K562 (cell line): Measurements from ENCODE around the gene NME9. TPM values are rescaled to one million over a fixed set of nuclear protein-coding genes. Genes with fewer than 3 reads are reported as not detected.

Experiments used
- ATAC-seq: fragments of 200-7000 bp; cut with Tn5 transposase; 3 replicates; pipeline ENCODE4 v1.9.1; 2020; ENCODE audit warnings: moderate library complexity
- BruUV-seq: library from RNA; stranded (reverse); fragments of 400-500 nt; replicated peaks from 2 replicates; lab custom pipeline; 2021; lab: Mats Ljungman, UMichigan
- CTCF ChIA-PET: fragments of 300-600 bp; formaldehyde crosslinking; extraction: SDS; loops from one replicate; lab custom pipeline; 2021; ENCODE audit warnings: low intra/inter-chr PET ratio; lab: Yijun Ruan, JAX
- POLR2A ChIA-PET: fragments of 300-600, 350-650 bp; sonication (Branson Sonifier 250); formaldehyde crosslinking; extraction: SDS; loops from one replicate; lab custom pipeline; 2021; ENCODE audit warnings: antibody characterized with exemption, inconsistent platforms; lab: Yijun Ruan, JAX
- DNase-seq, 4 experiments: peaks; one replicate each; pipeline versions ENCODE4 v3.0.0 to v3.0.0-alpha.2; 2011 to 2018; ENCODE audit warnings: low spot score in 3 of 4, mixed read lengths in 3 of 4; ENCODE audit errors: extremely low read depth in 1 of 4
- FAIRE-seq: peaks from 2 replicates; lab custom pipeline; 2011; peaks lifted over from hg19 to GRCh38; lab: Jason Lieb, UNC
- H2AFZ ChIP-seq: 2 replicates; pipeline ENCODE4 v1.6.0; 2011; ENCODE audit warnings: low read depth, low read length, control low read depth, inconsistent platforms
- H3K27ac ChIP-seq: fragments of 200-600 bp; 3 replicates; pipeline ENCODE4 v1.8.0; 2011; ENCODE audit warnings: low read depth, mild to moderate bottlenecking, control low read depth, inconsistent platforms, low read length, moderate library complexity, mixed read lengths; ENCODE audit errors: extremely low read depth
- H3K27me3 ChIP-seq, 2 experiments: fragments of 300-600 bp in 1 of 2; 2 replicates in 1 of 2; 3 replicates in 1 of 2; pipeline versions ENCODE4 v1.6.0 to v1.8.0; 2011; ENCODE audit warnings: inconsistent platforms in 2 of 2, low read length in 2 of 2, mild to moderate bottlenecking in 1 of 2, mixed read lengths in 1 of 2, moderate library complexity in 1 of 2; ENCODE audit not compliant: control insufficient read depth in 2 of 2, insufficient read depth in 2 of 2
- H3K36me3 ChIP-seq: fragments of 300-600 bp; 3 replicates; pipeline ENCODE4 v1.8.0; 2011; ENCODE audit warnings: mild to moderate bottlenecking, low read length, inconsistent platforms; ENCODE audit not compliant: control insufficient read depth, insufficient read depth
- H3K4me1 ChIP-seq, 2 experiments: fragments of 200-600 bp in 1 of 2; replicated peaks in 1 of 2; 2 replicates in 1 of 2; 3 replicates in 1 of 2; pipeline versions ENCODE4 v1.5.1 to v1.8.0; 2011; ENCODE audit warnings: inconsistent platforms in 2 of 2, low read length in 2 of 2, mild to moderate bottlenecking in 1 of 2, mixed read lengths in 1 of 2, moderate library complexity in 1 of 2; ENCODE audit not compliant: control insufficient read depth in 2 of 2, insufficient read depth in 2 of 2
- H3K4me2 ChIP-seq: 2 replicates; pipeline ENCODE4 v1.6.1; 2011; ENCODE audit warnings: low read length, control low read depth, inconsistent platforms, mixed read lengths; ENCODE audit not compliant: insufficient read depth
- H3K4me3 ChIP-seq: fragments of 200-600 bp; sonication (generic), shearing (Covaris generic); 2 replicates; pipeline ENCODE4 v1.5.1; 2016; ENCODE audit warnings: control low read depth, inconsistent platforms
- H3K79me2 ChIP-seq: fragments of 200-600 bp; 3 replicates; pipeline ENCODE4 v1.8.0; 2011; ENCODE audit warnings: low read length, inconsistent platforms; ENCODE audit not compliant: control insufficient read depth, insufficient read depth
- H3K9ac ChIP-seq, 2 experiments: 2 replicates each; pipeline versions ENCODE4 v1.6.0 to v1.6.1; 2011; ENCODE audit warnings: low read depth in 2 of 2, low read length in 2 of 2, control low read depth in 1 of 2, inconsistent platforms in 1 of 2, mild to moderate bottlenecking in 1 of 2, mixed read lengths in 1 of 2; ENCODE audit not compliant: insufficient read depth in 1 of 2
- H3K9me1 ChIP-seq: one replicate; pipeline ENCODE4 v1.6.0; 2011; ENCODE audit warnings: inconsistent platforms, mild to moderate bottlenecking, low read length, moderate library complexity; ENCODE audit not compliant: control insufficient read depth, insufficient read depth
- H3K9me3 ChIP-seq: replicated peaks from 2 replicates; pipeline ENCODE4 v1.5.1; 2011; ENCODE audit warnings: low read depth, low read length, inconsistent platforms; ENCODE audit not compliant: control insufficient read depth, insufficient read depth
- H4K20me1 ChIP-seq: replicated peaks from 2 replicates; pipeline ENCODE4 v1.6.1; 2011; ENCODE audit warnings: low read length, inconsistent platforms, mixed read lengths; ENCODE audit not compliant: control insufficient read depth, insufficient read depth
- E2F3 ChIP-seq: fragments of 250-450 bp; sonication (Bioruptor Pico); IDR thresholded peaks from 2 replicates; pipeline ENCODE4 v1.4.0; 2020; ENCODE audit warnings: mild to moderate bottlenecking
- EP400 ChIP-seq: fragments of 450-650 bp; IDR thresholded peaks from 2 replicates; pipeline ENCODE4 v1.6.1; 2017; ENCODE audit warnings: antibody characterized with exemption, mild to moderate bottlenecking, moderate library complexity
- GATAD2A ChIP-seq: fragments of 450-650 bp; IDR thresholded peaks from 2 replicates; pipeline ENCODE4 v1.6.1; 2017
- HLTF ChIP-seq: fragments of 450-650 bp; IDR thresholded peaks from 2 replicates; pipeline ENCODE4 v1.6.1; 2016
- HOXB6 ChIP-seq: fragments of 250-450 bp; sonication (Bioruptor Pico); IDR thresholded peaks from 2 replicates; pipeline ENCODE4 v1.5.1; 2022; ENCODE audit warnings: mild to moderate bottlenecking, borderline replicate concordance
- KLF1 ChIP-seq: fragments of 450-650 bp; IDR thresholded peaks from 2 replicates; pipeline ENCODE4 v1.6.1; 2016; ENCODE audit warnings: missing genetic modification characterization, missing compliant biosample characterization
- SP2 ChIP-seq: IDR thresholded peaks from 2 replicates; pipeline ENCODE4 v1.6.1; 2011; ENCODE audit warnings: mild to moderate bottlenecking, low read depth, low read length, moderate library complexity; ENCODE audit not compliant: poor library complexity, severe bottlenecking; ENCODE audit errors: extremely low read depth
- ZNF707 ChIP-seq: fragments of 250-450 bp; sonication (Bioruptor Pico); conservative IDR thresholded peaks from 2 replicates; pipeline ENCODE4 v1.8.0; 2022; ENCODE audit warnings: inconsistent platforms, mild to moderate bottlenecking, moderate library complexity
- WGBS: fragments of 100-300 bp; shearing (Covaris generic); methylation state at CpG from one replicate; pipeline ENCODE4 v1.1.6; 2016; ENCODE audit warnings: low coverage, mixed read lengths; ENCODE audit not compliant: insufficient coverage; ENCODE audit errors: missing lambda C conversion rate; 5-methylcytosine and 5-hydroxymethylcytosine counted together
- in situ Hi-C: fragments of 300-500 bp; cut with MboI; formaldehyde crosslinking; loops from 4 replicates; pipeline ENCODE4 v1.15.0; 2018; ENCODE audit warnings: inconsistent platforms, mixed read lengths
- intact Hi-C: fragments of 100-400 bp; cut with micrococcal nuclease; formaldehyde crosslinking; loops from 2 replicates; pipeline ENCODE4 v1.14.2; 2022
- polyA plus RNA-seq, 8 experiments: library from polyadenylated mRNA; depleted of rRNA in 4 of 8; stranded (reverse) in 5 of 8; unstranded in 3 of 8; fragments of >200 nt; fragmentation: Nextera tagmentation in 2 of 8; fragmentation: Illumina TruSeq in 1 of 8; extraction: Ambion mirVana in 2 of 8; extraction: Trizol in 1 of 8; gene quantifications; 2 replicates each; pipeline versions ENCODE4 v1.2.1 to v1.2.3, GENCODE V29; 2011 to 2014; ENCODE audit warnings: inconsistent platforms in 1 of 8, missing spikeins in 1 of 8
- total RNA-seq, 7 experiments: library from RNA; depleted of rRNA in 6 of 7; stranded (reverse); fragments of >200 nt in 6 of 7; fragmentation: Illumina TruSeq in 2 of 7; extraction: Trizol in 2 of 7; gene quantifications; 2 replicates each; pipeline versions ENCODE4 v1.2.1 to v1.2.3, GENCODE V29; 2011 to 2021; ENCODE audit warnings: low replicate concordance in 1 of 7
- TF ChIP-seq, protein P1 (sequence below): fragments of 250-450 bp; sonication (Bioruptor Pico); IDR thresholded peaks from 2 replicates; pipeline ENCODE4 v1.8.0; 2021; ENCODE audit warnings: moderate library complexity, mild to moderate bottlenecking, inconsistent platforms
- TF ChIP-seq, protein P2 (sequence below): fragments of 450-650 bp; formaldehyde crosslinking; IDR thresholded peaks from 2 replicates; pipeline ENCODE4 v1.4.0; 2020; ENCODE audit warnings: mild to moderate bottlenecking, moderate library complexity
- TF ChIP-seq, protein P3 (sequence below), 3 experiments: IDR thresholded peaks in 2 of 3; conservative IDR thresholded peaks in 1 of 3; 2 replicates each; pipeline ENCODE4 v1.5.1; 2011 to 2012; ENCODE audit warnings: low read length in 3 of 3, mild to moderate bottlenecking in 3 of 3, control low read depth in 2 of 3, improper control_type of control experiment in 1 of 3, inconsistent platforms in 1 of 3, low read depth in 1 of 3, mixed read lengths in 1 of 3, moderate library complexity in 1 of 3; ENCODE audit not compliant: insufficient read depth in 2 of 3
- TF ChIP-seq, protein P4 (sequence below): fragments of 250-450 bp; sonication (Bioruptor Pico); IDR thresholded peaks from 2 replicates; pipeline ENCODE4 v1.8.0; 2022; ENCODE audit warnings: moderate library complexity, mild to moderate bottlenecking, inconsistent platforms
- TF ChIP-seq, protein P5 (sequence below): fragments of 450-650 bp; formaldehyde crosslinking; IDR thresholded peaks from 2 replicates; pipeline ENCODE4 v1.4.0; 2022; ENCODE audit warnings: missing genetic modification characterization

NME9 gene
- total and polyA plus RNA-seq, 9 of the 15 experiments (the other 6 are each of a cell fraction or from before 2014, with no cell fraction given), result 0.05 to 0.15 (median 0.13) TPM; not detected in 6

DNA sequence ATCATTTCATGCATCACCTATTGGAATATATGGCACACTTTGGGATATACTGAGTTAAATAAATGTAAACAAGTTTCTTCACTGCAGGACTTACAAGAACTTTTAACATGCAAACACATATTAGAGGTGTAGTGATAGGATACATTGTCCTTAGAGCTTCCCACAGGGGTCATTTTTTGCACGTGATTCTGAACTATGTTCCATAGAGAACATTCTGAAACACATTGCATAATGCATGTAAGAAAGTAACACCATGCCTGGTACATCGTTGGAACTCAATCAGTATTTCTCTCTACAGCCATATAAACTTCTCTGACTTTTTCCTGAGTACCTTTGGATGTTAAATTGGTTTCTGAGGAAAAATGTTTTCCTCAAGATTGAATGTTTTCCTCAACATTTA is 47.0 kb upstream of the NME9 start:
- FAIRE-seq (no peak), ATAC-seq (no peak), DNase-seq (no peak)
- BruUV-seq, result no TSS peak
- ChIA-PET CTCF (no interaction called here), POLR2A (no interaction called here)
- no peaks in the 10 kb centered on the region for H3K27me3 ChIP-seq
- H3K9ac ChIP-seq, result no peak overlapping the region
- 13% methylated on average over 2 of the region's 2 CpGs for WGBS
- no peaks in the 10 kb centered on the region; a peak in 1 of 5 replicates for H3K4me1 ChIP-seq
- H2AFZ ChIP-seq, result no peak overlapping the region
- in situ Hi-C loops (no loop called here), intact Hi-C loops (no loop called here)
- no peak overlapping the region for H3K27ac ChIP-seq
- no peak overlapping the region for H3K4me3 ChIP-seq
- H4K20me1 ChIP-seq, result no peaks in the 10 kb centered on the region
- no peaks in the 10 kb centered on the region for H3K36me3 ChIP-seq
- no peaks in the 10 kb centered on the region for H3K79me2 ChIP-seq
- H3K9me3 ChIP-seq, result no peaks in the 10 kb centered on the region
- TF ChIP-seq, protein P1, sequence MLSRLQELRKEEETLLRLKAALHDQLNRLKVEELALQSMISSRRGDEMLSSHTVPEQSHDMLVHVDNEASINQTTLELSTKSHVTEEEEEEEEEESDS (CRISPR knock-in tag), result no peak
- TF ChIP-seq SP2, result no peak
- TF ChIP-seq, protein P2, sequence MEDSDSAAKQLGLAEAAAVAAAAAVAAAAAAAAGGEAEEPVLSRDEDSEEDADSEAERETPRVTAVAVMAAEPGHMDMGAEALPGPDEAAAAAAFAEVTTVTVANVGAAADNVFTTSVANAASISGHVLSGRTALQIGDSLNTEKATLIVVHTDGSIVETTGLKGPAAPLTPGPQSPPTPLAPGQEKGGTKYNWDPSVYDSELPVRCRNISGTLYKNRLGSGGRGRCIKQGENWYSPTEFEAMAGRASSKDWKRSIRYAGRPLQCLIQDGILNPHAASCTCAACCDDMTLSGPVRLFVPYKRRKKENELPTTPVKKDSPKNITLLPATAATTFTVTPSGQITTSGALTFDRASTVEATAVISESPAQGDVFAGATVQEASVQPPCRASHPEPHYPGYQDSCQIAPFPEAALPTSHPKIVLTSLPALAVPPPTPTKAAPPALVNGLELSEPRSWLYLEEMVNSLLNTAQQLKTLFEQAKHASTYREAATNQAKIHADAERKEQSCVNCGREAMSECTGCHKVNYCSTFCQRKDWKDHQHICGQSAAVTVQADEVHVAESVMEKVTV (CRISPR knock-in tag), result no peak
- no peak for TF ChIP-seq GATAD2A
- TF ChIP-seq, protein P3, sequence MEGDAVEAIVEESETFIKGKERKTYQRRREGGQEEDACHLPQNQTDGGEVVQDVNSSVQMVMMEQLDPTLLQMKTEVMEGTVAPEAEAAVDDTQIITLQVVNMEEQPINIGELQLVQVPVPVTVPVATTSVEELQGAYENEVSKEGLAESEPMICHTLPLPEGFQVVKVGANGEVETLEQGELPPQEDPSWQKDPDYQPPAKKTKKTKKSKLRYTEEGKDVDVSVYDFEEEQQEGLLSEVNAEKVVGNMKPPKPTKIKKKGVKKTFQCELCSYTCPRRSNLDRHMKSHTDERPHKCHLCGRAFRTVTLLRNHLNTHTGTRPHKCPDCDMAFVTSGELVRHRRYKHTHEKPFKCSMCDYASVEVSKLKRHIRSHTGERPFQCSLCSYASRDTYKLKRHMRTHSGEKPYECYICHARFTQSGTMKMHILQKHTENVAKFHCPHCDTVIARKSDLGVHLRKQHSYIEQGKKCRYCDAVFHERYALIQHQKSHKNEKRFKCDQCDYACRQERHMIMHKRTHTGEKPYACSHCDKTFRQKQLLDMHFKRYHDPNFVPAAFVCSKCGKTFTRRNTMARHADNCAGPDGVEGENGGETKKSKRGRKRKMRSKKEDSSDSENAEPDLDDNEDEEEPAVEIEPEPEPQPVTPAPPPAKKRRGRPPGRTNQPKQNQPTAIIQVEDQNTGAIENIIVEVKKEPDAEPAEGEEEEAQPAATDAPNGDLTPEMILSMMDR (IDR thresholded peaks at IDR 0.05 in 2 of 3, conservative IDR thresholded peaks at IDR 0.05 in 1 of 3; ENCODE audit: insufficient read depth in 2 of 3, low read depth in 1 of 3, low read length in 3 of 3), result no peak
- no peak for TF ChIP-seq EP400
- no peak for TF ChIP-seq E2F3 (CRISPR knock-in tag)
- TF ChIP-seq, protein P4, sequence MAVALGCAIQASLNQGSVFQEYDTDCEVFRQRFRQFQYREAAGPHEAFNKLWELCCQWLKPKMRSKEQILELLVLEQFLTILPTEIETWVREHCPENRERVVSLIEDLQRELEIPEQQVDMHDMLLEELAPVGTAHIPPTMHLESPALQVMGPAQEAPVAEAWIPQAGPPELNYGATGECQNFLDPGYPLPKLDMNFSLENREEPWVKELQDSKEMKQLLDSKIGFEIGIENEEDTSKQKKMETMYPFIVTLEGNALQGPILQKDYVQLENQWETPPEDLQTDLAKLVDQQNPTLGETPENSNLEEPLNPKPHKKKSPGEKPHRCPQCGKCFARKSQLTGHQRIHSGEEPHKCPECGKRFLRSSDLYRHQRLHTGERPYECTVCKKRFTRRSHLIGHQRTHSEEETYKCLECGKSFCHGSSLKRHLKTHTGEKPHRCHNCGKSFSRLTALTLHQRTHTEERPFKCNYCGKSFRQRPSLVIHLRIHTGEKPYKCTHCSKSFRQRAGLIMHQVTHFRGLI, result no peak
- no peak for TF ChIP-seq ZNF707 (CRISPR knock-in tag)
- no peak for TF ChIP-seq HLTF
- TF ChIP-seq KLF1 (tag), result no peak
- TF ChIP-seq HOXB6 (CRISPR knock-in tag), result no peak
- TF ChIP-seq, protein P5, sequence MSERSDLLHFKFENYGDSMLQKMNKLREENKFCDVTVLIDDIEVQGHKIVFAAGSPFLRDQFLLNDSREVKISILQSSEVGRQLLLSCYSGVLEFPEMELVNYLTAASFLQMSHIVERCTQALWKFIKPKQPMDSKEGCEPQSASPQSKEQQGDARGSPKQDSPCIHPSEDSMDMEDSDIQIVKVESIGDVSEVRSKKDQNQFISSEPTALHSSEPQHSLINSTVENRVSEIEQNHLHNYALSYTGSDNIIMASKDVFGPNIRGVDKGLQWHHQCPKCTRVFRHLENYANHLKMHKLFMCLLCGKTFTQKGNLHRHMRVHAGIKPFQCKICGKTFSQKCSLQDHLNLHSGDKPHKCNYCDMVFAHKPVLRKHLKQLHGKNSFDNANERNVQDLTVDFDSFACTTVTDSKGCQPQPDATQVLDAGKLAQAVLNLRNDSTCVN (CRISPR knock-in tag), result no peak
- H3K4me2 ChIP-seq, result no peak overlapping the region
- H3K9me1 ChIP-seq, result no peaks in the 10 kb centered on the region
